Esophagus muscularis mucosa (tissue), 4 donors: ENCODE measurements around the gene TAPBPL. TPM values are rescaled to one million over a fixed set of nuclear protein-coding genes. Genes with fewer than 3 reads are reported as not detected.
"Not testable (repeated sequence)": the region's sequence is repeated elsewhere in the genome, so short reads cannot be mapped to it uniquely, and the experiment has no call there.

Experiments
- DNase-seq: peaks from one replicate; pipeline ENCODE4 v3.0.0-alpha.2; 2017; ENCODE audit errors: extremely low spot score
- H3K27ac ChIP-seq, 4 donors: fragments of 200-600 bp; sonication (generic); replicated peaks in 1 of 4; 1 replicate in 3 of 4; 2 replicates in 1 of 4; pipeline ENCODE4 v1.5.1; 2016 to 2019; ENCODE audit warnings: mild to moderate bottlenecking in 1 of 4
- H3K27me3 ChIP-seq, 4 donors: fragments of 200-600 bp; sonication (generic); one replicate each; pipeline versions ENCODE4 v1.5.1 to v1.6.0; 2016 to 2019
- H3K36me3 ChIP-seq, 4 donors: fragments of 200-600 bp; sonication (generic); one replicate each; pipeline ENCODE4 v1.5.1; 2016 to 2019
- H3K4me1 ChIP-seq, 4 donors: fragments of 200-600 bp; sonication (generic); one replicate each; pipeline ENCODE4 v1.5.1; 2016 to 2019
- H3K4me3 ChIP-seq, 4 donors: fragments of 200-600 bp; sonication (generic); 1 replicate in 2 of 4; 2 replicates in 2 of 4; pipeline ENCODE4 v1.5.1; 2016 to 2019; ENCODE audit warnings: mild to moderate bottlenecking in 4 of 4, moderate library complexity in 1 of 4
- H3K9me3 ChIP-seq, 4 donors: fragments of 200-600 bp; sonication (generic); 1 replicate in 3 of 4; 2 replicates in 1 of 4; pipeline ENCODE4 v1.5.1; 2016 to 2019
- CTCF ChIP-seq, 3 experiments: fragments of 200-600 bp in 2 of 3; fragments of 450-650 bp in 1 of 3; sonication (generic) in 2 of 3; IDR thresholded peaks; one replicate each; pipeline ENCODE4 v1.5.1; 2017 to 2019; ENCODE audit warnings: antibody characterized with exemption in 3 of 3, mild to moderate bottlenecking in 2 of 3, moderate library complexity in 1 of 3
- EP300 ChIP-seq: sonication (generic); formaldehyde crosslinking; IDR thresholded peaks from one replicate; pipeline ENCODE4 v1.6.1; 2017; ENCODE audit warnings: antibody characterized with exemption
- POLR2A ChIP-seq: fragments of 450-650 bp; IDR thresholded peaks from one replicate; pipeline ENCODE4 v1.6.1; 2017; ENCODE audit warnings: antibody characterized with exemption, moderate library complexity, mild to moderate bottlenecking, low read depth
- POLR2AphosphoS5 ChIP-seq, 2 donors: sonication (generic); formaldehyde crosslinking; IDR thresholded peaks; one replicate each; pipeline ENCODE4 v1.6.1; 2017; ENCODE audit warnings: antibody characterized with exemption in 2 of 2
- WGBS: methylation state at CpG from one replicate; pipeline ENCODE4 v1.1.5; 2018; 5-methylcytosine and 5-hydroxymethylcytosine counted together
- intact Hi-C: fragments of 100-400 bp; cut with DNase I; formaldehyde crosslinking; loops from one replicate; pipeline ENCODE4 v1.15.1; 2023
- total RNA-seq, 4 donors: library from RNA; depleted of rRNA; stranded (reverse); fragments of >200 nt; gene quantifications; one replicate each; pipeline versions ENCODE4 v1.1.0 to v1.2.1, GENCODE V29; 2016

Gene TAPBPL
- total RNA-seq, 4 donors from 2014 or later, result 12.4 to 25.8 (median 22.5) TPM

GRCh38 chr12:6424866-6425265, 27.0 kb upstream of the TAPBPL start:
- H3K4me1 ChIP-seq, result peaks cover under 1 to 25% (median 21%) of the 10 kb centered on the region in 4 donors
- H3K27ac ChIP-seq, result no peak overlapping the region
- H3K36me3 ChIP-seq, result no peaks in the 10 kb centered on the region
- H3K27me3 ChIP-seq, result no peaks in the 10 kb centered on the region
- H3K4me3 ChIP-seq, result no peak overlapping the region
- H3K9me3 ChIP-seq, result no peaks in the 10 kb centered on the region
- TF ChIP-seq CTCF (IDR thresholded peaks at IDR 0.05) (no peak), POLR2AphosphoS5 (IDR thresholded peaks at IDR 0.05) (no peak), EP300 (no peak), POLR2A (no peak)
- no peak for DNase-seq
- intact Hi-C loops, result loop anchor here (5.0 kb wide), 1 partner anchor 112 kb away; no protein-coding TSS in a partner anchor
- 77% methylated on average over 8 of the region's 8 CpGs for WGBS

GRCh38 chr12:6425590-6426531, 26.0 kb upstream of the TAPBPL start:
- Histone ChIP-seq H3K4me3 (no peak overlapping the region), H3K27ac (no peak overlapping the region), H3K27me3 (no peaks in the 10 kb centered on the region), H3K4me1 (peaks cover 9 to 24% (median 22%) of the 10 kb centered on the region in 4 donors), H3K9me3 (no peaks in the 10 kb centered on the region), H3K36me3 (no peaks in the 10 kb centered on the region)
- intact Hi-C loops, result no loop called here
- TF ChIP-seq CTCF (IDR thresholded peaks at IDR 0.05) (no peak), EP300 (no peak), POLR2AphosphoS5 (IDR thresholded peaks at IDR 0.05) (no peak), POLR2A (no peak)
- WGBS, result 83% methylated on average over 22 of the region's 23 CpGs
- no peak for DNase-seq

- intact Hi-C loops, result no loop called here
- Histone ChIP-seq H3K4me3 (no peak overlapping the region), H3K27me3 (no peaks in the 10 kb centered on the region), H3K36me3 (no peaks in the 10 kb centered on the region), H3K9me3 (no peaks in the 10 kb centered on the region), H3K4me1 (peaks cover 13 to 34% (median 29%) of the 10 kb centered on the region in 4 donors), H3K27ac (no peak overlapping the region)
- 76% methylated on average over 14 of the region's 14 CpGs for WGBS
- DNase-seq, result no peak
- TF ChIP-seq EP300, result no peak
- TF ChIP-seq CTCF (IDR thresholded peaks at IDR 0.05), result no peak
- TF ChIP-seq POLR2AphosphoS5 (IDR thresholded peaks at IDR 0.05), result no peak
- no peak for TF ChIP-seq POLR2A
Observed at GRCh38 chr12:6426882-6427671, 24.8 kb upstream of the TAPBPL start.

DNA sequence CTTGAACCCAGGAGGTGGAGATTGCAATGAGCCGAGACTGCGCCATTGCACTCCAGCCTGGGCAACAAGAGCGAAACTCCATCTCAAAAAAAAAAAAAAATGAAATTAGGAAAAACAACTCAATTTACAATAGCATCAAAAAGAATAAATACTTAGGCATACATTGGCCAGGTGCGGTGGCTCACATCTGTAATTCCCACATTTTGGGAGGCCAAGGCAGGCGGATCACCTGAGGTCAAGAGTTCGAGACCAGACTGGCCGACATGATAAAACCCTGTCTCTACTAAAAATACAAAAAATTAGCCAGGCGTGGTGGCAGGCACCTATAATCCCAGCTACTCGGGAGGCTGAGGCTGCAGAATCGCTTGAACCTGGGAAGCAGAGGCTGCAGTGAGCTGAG, 24.0 kb upstream of the TAPBPL start:
- H3K9me3 ChIP-seq, H3K27me3 ChIP-seq, intact Hi-C loops, H3K36me3 ChIP-seq, DNase-seq, H3K27ac ChIP-seq, H3K4me3 ChIP-seq: not testable (repeated sequence)
- peaks cover 13 to 34% (median 29%) of the 10 kb centered on the region in 4 donors for H3K4me1 ChIP-seq
- WGBS, result 98% methylated on average over 10 of the region's 10 CpGs

- 89% methylated on average over 3 of the region's 3 CpGs for WGBS
- H3K27ac ChIP-seq, result no peak overlapping the region
- no peaks in the 10 kb centered on the region for H3K36me3 ChIP-seq
- intact Hi-C loops, result no loop called here
- peaks cover 13 to 33% (median 28%) of the 10 kb centered on the region in 4 donors for H3K4me1 ChIP-seq
- H3K4me3 ChIP-seq, result no peak overlapping the region
- no peaks in the 10 kb centered on the region for H3K27me3 ChIP-seq
- no peak for TF ChIP-seq POLR2A
- TF ChIP-seq EP300, result no peak
- TF ChIP-seq POLR2AphosphoS5 (IDR thresholded peaks at IDR 0.05), result no peak
- TF ChIP-seq CTCF (IDR thresholded peaks at IDR 0.05), result no peak
- no peaks in the 10 kb centered on the region for H3K9me3 ChIP-seq
- no peak for DNase-seq
Observed at GRCh38 chr12:6428326-6428725, 23.5 kb upstream of the TAPBPL start.
